Natural killer cell (primary cell): ENCODE data around the gene SETBP1. TPM values are rescaled to one million over a fixed set of nuclear protein-coding genes. Genes with fewer than 3 reads are reported as not detected.

Experiments
- ATAC-seq, 3 donors: fragments of 150-1000 bp in 2 of 3; fragments of 200-7000 bp in 1 of 3; cut with Tn5 transposase; 1 replicate in 1 of 3; 2 replicates in 2 of 3; pipeline ENCODE4 v1.10.0; 2021; ENCODE audit warnings: mild to moderate bottlenecking in 2 of 3, moderate library complexity in 2 of 3
- DNase-seq, 2 donors: peaks; one replicate each; pipeline versions ENCODE4 v3.0.0 to v3.0.0-alpha.2; 2013 to 2021; ENCODE audit warnings: mixed read lengths in 1 of 2
- H3K27ac ChIP-seq: one replicate; pipeline ENCODE4 v1.5.1; 2013; ENCODE audit warnings: mild to moderate bottlenecking, low read length
- H3K27me3 ChIP-seq: one replicate; pipeline ENCODE4 v1.6.1; 2013; ENCODE audit warnings: low read length; ENCODE audit not compliant: control insufficient read depth, insufficient read depth
- H3K36me3 ChIP-seq: one replicate; pipeline ENCODE4 v1.6.1; 2013; ENCODE audit warnings: low read length; ENCODE audit not compliant: control insufficient read depth, insufficient read depth
- H3K4me1 ChIP-seq: one replicate; pipeline ENCODE4 v1.6.1; 2013; ENCODE audit warnings: low read length; ENCODE audit not compliant: control insufficient read depth, insufficient read depth
- H3K4me3 ChIP-seq: one replicate; pipeline ENCODE4 v1.5.1; 2013; ENCODE audit warnings: low read length
- H3K9me3 ChIP-seq: one replicate; pipeline ENCODE4 v1.6.1; 2013; ENCODE audit warnings: low read length; ENCODE audit not compliant: control insufficient read depth, insufficient read depth
- H3K27ac Mint-ChIP-seq, 2 donors: one replicate each; pipeline ENCODE4 v1.8.0; 2022; ENCODE audit warnings: mild to moderate bottlenecking in 2 of 2, mixed read lengths in 2 of 2, moderate library complexity in 1 of 2
- H3K27me3 Mint-ChIP-seq, 2 donors: one replicate each; pipeline ENCODE4 v1.8.0; 2022; ENCODE audit warnings: low read depth in 2 of 2, mixed read lengths in 2 of 2
- H3K36me3 Mint-ChIP-seq: one replicate; pipeline ENCODE4 v1.8.0; 2022; ENCODE audit warnings: mixed read lengths
- H3K4me1 Mint-ChIP-seq, 2 donors: one replicate each; pipeline ENCODE4 v1.8.0; 2022; ENCODE audit warnings: mixed read lengths in 2 of 2
- H3K4me3 Mint-ChIP-seq: one replicate; pipeline ENCODE4 v1.8.0; 2022; ENCODE audit warnings: mild to moderate bottlenecking, moderate library complexity, mixed read lengths
- H3K9me3 Mint-ChIP-seq, 2 donors: one replicate each; pipeline ENCODE4 v1.8.0; 2022; ENCODE audit warnings: mixed read lengths in 2 of 2
- WGBS: methylation state at CpG from one replicate; pipeline ENCODE4 v1.1.7; 2013; ENCODE audit warnings: missing lambda C conversion rate; ENCODE audit not compliant: insufficient coverage; 5-methylcytosine and 5-hydroxymethylcytosine counted together
- intact Hi-C: fragments of 100-400 bp; cut with micrococcal nuclease; formaldehyde crosslinking; loops from one replicate; pipeline ENCODE4 v1.14.2; 2022
- total RNA-seq, 4 donors: library from RNA; stranded (reverse); fragments of 120-200 nt in 1 of 4; gene quantifications; one replicate each; pipeline versions ENCODE4 v1.2.3 to v1.2.4, GENCODE V29; 2013 to 2022
- TF ChIP-seq, protein P1 (sequence below): fragments of 200-600 bp; IDR thresholded peaks from one replicate; pipeline ENCODE4 v1.8.0; 2022; ENCODE audit warnings: antibody characterized with exemption

The SETBP1 gene
- total RNA-seq, 3 donors from 2014 or later (not counting 1 experiment from before 2014, with no cell fraction given) = 36.0 to 46.6 (median 41.2) TPM

DNA sequence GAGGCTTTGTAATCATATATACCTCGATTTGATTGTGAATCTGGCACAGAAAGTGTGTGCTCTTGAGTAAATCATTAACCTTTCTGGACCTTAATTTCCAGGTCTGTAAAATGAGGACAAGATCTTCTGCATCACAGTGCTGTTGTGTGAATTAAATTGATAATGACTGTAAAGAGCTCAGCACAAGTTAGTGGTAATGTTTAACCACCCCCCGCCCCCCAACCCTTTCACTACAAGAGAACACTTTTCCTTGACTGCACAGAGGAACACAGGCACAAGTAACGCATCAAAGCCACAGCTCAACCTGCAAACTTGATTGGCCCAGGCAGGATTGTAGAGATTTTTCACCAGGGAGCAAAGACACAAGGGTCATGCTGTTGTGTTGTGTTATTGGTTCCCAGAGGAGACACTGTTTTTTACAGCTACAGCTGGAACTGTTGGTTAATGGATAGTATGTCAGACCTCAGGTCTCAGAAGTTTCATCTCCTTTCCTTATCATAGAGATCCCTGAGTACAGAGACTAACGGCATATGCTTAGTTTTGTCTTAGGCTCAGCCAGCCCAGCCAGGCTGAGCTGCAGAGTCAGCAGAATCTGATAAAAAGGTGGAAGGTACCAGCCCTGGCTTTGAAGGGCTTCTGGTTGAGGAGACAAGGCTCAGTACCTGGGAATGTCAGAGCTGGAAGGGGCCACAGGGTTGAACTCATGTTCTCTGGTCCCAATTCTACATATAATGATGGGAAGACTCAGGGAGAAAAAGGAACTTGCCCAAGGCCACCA, 10.6 kb downstream of the SETBP1 start:
- H3K27ac Mint-ChIP-seq = no peak overlapping the region
- no peaks in the 10 kb centered on the region for H3K36me3 ChIP-seq

DNA sequence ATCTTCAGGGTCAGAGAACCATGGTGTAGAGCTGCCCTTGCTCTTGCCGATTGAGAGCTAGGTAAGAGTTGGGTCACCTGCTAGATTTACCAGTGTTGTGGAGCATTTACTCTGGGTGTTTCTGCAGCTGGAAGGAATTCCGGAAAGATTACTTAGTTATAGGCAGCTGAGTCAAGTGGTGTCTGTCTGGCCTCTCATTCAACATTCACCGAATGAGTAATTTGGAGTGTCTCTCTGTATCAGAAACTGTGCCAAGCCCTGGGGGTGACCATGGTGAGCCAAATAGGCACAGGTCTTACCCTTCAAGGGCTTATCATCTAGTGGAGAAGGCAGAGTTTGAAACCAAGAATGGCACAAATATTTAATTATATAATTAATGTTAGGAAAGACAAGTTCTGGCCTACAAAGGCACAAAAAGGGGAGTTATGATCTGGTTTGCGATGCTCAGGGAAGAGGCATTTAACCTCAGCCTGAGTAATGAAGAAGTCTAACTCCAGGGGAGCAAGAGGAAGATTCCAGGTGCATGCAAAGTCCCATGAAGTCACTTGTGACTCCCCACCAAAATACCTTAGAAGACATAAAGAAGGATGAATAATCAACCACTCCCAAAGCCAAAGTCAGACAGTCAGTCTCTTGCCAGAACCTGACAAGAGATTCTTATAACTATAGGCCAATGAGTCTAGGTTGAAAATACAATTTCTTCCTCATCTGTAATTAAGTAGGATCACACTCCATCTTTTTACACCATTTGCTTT, 12.5 kb downstream of the SETBP1 start:
- no peaks in the 10 kb centered on the region for H3K4me1 ChIP-seq
- Mint-ChIP-seq H3K36me3 (no peaks in the 10 kb centered on the region), H3K27me3 (no peaks in the 10 kb centered on the region), H3K27ac (no peak overlapping the region), H3K9me3 (no peaks in the 10 kb centered on the region), H3K4me1 (peaks cover 33 to 59% of the 10 kb centered on the region in 2 donors), H3K4me3 (no peak overlapping the region)
- 90% methylated on average over 4 of the region's 4 CpGs for WGBS
- ATAC-seq (no peak), DNase-seq (no peak)
- H3K27me3 ChIP-seq = no peaks in the 10 kb centered on the region
- H3K4me3 ChIP-seq = no peak overlapping the region
- no peak overlapping the region for H3K27ac ChIP-seq
- H3K36me3 ChIP-seq = no peaks in the 10 kb centered on the region
- H3K9me3 ChIP-seq = no peaks in the 10 kb centered on the region
- intact Hi-C loops = no loop called here
- TF ChIP-seq, protein P1, sequence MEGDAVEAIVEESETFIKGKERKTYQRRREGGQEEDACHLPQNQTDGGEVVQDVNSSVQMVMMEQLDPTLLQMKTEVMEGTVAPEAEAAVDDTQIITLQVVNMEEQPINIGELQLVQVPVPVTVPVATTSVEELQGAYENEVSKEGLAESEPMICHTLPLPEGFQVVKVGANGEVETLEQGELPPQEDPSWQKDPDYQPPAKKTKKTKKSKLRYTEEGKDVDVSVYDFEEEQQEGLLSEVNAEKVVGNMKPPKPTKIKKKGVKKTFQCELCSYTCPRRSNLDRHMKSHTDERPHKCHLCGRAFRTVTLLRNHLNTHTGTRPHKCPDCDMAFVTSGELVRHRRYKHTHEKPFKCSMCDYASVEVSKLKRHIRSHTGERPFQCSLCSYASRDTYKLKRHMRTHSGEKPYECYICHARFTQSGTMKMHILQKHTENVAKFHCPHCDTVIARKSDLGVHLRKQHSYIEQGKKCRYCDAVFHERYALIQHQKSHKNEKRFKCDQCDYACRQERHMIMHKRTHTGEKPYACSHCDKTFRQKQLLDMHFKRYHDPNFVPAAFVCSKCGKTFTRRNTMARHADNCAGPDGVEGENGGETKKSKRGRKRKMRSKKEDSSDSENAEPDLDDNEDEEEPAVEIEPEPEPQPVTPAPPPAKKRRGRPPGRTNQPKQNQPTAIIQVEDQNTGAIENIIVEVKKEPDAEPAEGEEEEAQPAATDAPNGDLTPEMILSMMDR = no peak

More for the DNA sequence above, 10.6 kb downstream of the SETBP1 start:
- Mint-ChIP-seq H3K27me3 (no peaks in the 10 kb centered on the region), H3K4me1 (peaks cover 45 to 66% of the 10 kb centered on the region in 2 donors), H3K9me3 (no peaks in the 10 kb centered on the region), H3K4me3 (no peak overlapping the region), H3K36me3 (no peaks in the 10 kb centered on the region)
- TF ChIP-seq, protein P1 = no peak
- Histone ChIP-seq H3K4me3 (no peak overlapping the region), H3K27me3 (no peaks in the 10 kb centered on the region), H3K4me1 (no peaks in the 10 kb centered on the region), H3K9me3 (no peaks in the 10 kb centered on the region), H3K27ac (no peak overlapping the region)
- no peak for ATAC-seq
- DNase-seq = no peak
- intact Hi-C loops = no loop called here
- WGBS = 94% methylated on average over 4 of the region's 4 CpGs

DNA sequence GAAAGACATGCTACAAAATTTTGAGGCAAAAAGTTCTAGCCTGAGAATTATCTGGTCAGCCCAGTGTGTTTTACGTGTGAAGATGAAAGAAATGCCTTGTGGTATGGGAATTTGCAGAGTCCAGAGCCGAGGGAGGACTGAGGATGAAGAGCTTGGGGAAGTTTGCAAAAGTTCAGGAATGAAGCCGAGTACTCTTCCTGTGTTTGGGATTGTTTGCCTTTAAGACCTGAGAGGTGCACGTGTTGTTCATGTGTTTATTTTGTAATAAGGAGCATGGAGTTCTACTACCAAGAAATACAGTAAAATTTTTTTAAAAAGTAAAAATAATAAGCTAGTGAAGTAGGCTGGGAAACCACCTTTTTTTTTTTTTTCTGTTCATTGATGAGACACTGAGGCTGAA, 14.8 kb downstream of the SETBP1 start:
- Histone ChIP-seq H3K36me3 (no peaks in the 10 kb centered on the region), H3K4me3 (no peak overlapping the region), H3K27me3 (no peaks in the 10 kb centered on the region), H3K9me3 (no peaks in the 10 kb centered on the region), H3K4me1 (peaks cover 4% of the 10 kb centered on the region), H3K27ac (no peak overlapping the region)
- Mint-ChIP-seq H3K4me3 (no peak overlapping the region), H3K9me3 (no peaks in the 10 kb centered on the region), H3K36me3 (no peaks in the 10 kb centered on the region), H3K27ac (no peak overlapping the region), H3K27me3 (no peaks in the 10 kb centered on the region), H3K4me1 (peaks cover 36 to 55% of the 10 kb centered on the region in 2 donors)
- intact Hi-C loops = no loop called here
- WGBS = 91% methylated on average over 3 of the region's 4 CpGs
- no peak for DNase-seq
- no peak for ATAC-seq
- TF ChIP-seq, protein P1 = no peak
